Karpas-422 (cell line): ENCODE measurements around the gene NECAB3. TPM values are rescaled to one million over a fixed set of nuclear protein-coding genes. Genes with fewer than 3 reads are reported as not detected.
"Not testable (repeated sequence)": the region's sequence is repeated elsewhere in the genome, so short reads cannot be mapped to it uniquely, and the experiment has no call there.

Experiments used
- DNase-seq: peaks from one replicate; pipeline ENCODE4 v3.0.0-alpha.2; 2015
- H2AFZ ChIP-seq: fragments of 200-600 bp; sonication (generic); 2 replicates; pipeline ENCODE4 v1.6.1; 2014; ENCODE audit warnings: antibody characterized with exemption, low read length, mixed read lengths
- H3K27ac ChIP-seq: fragments of 200-600 bp; sonication (generic); 2 replicates; pipeline ENCODE4 v1.5.1; 2014; ENCODE audit warnings: mild to moderate bottlenecking, low read length, moderate library complexity
- H3K27me3 ChIP-seq: fragments of 200-600 bp; sonication (generic); 2 replicates; pipeline ENCODE4 v1.6.1; 2014; ENCODE audit warnings: low read length, mixed read lengths
- H3K36me3 ChIP-seq: fragments of 200-600 bp; sonication (generic); 2 replicates; pipeline ENCODE4 v1.6.1; 2014; ENCODE audit warnings: low read length, mixed read lengths; ENCODE audit not compliant: insufficient read depth
- H3K4me1 ChIP-seq: fragments of 200-600 bp; sonication (generic); 2 replicates; pipeline ENCODE4 v1.6.1; 2014; ENCODE audit warnings: mild to moderate bottlenecking, low read length, mixed read lengths
- H3K4me2 ChIP-seq: fragments of 200-600 bp; sonication (generic); 2 replicates; pipeline ENCODE4 v1.6.1; 2014; ENCODE audit warnings: low read length, low read depth, mild to moderate bottlenecking; ENCODE audit not compliant: poor library complexity, severe bottlenecking
- H3K4me3 ChIP-seq: fragments of 200-600 bp; sonication (generic); 2 replicates; pipeline ENCODE4 v1.5.1; 2014; ENCODE audit warnings: mild to moderate bottlenecking, antibody characterized with exemption, low read length, mixed read lengths
- H3K79me2 ChIP-seq: fragments of 200-600 bp; sonication (generic); 2 replicates; pipeline ENCODE4 v1.6.1; 2014; ENCODE audit warnings: mild to moderate bottlenecking, low read length, mixed read lengths
- H3K9ac ChIP-seq: fragments of 200-600 bp; sonication (generic); 2 replicates; pipeline ENCODE4 v1.6.0; 2014; ENCODE audit warnings: low read length
- H3K9me2 ChIP-seq: fragments of 200-600 bp; sonication (generic), shearing (Covaris generic); replicated peaks from 2 replicates; pipeline ENCODE4 v1.6.0; 2014; ENCODE audit warnings: mild to moderate bottlenecking, low read length, moderate library complexity; ENCODE audit not compliant: insufficient read depth
- H3K9me3 ChIP-seq: fragments of 300-700, 200-600 bp; sonication (generic); 2 replicates; pipeline ENCODE4 v1.6.1; 2014; ENCODE audit warnings: low read length, mixed read lengths
- H4K20me1 ChIP-seq: fragments of 200-600 bp; sonication (generic); 2 replicates; pipeline ENCODE4 v1.6.1; 2014; ENCODE audit warnings: mild to moderate bottlenecking, antibody characterized with exemption, low read length, low read depth; ENCODE audit not compliant: insufficient read depth
- total RNA-seq: library from RNA; depleted of rRNA; stranded (reverse); fragments of >200 nt; shearing (Covaris generic); gene quantifications from 2 replicates; pipeline ENCODE4 v1.2.3, GENCODE V29; 2014; ENCODE audit warnings: low replicate concordance

Gene NECAB3
- total RNA-seq, 1 experiment from 2014 or later = 38.2 TPM

DNA sequence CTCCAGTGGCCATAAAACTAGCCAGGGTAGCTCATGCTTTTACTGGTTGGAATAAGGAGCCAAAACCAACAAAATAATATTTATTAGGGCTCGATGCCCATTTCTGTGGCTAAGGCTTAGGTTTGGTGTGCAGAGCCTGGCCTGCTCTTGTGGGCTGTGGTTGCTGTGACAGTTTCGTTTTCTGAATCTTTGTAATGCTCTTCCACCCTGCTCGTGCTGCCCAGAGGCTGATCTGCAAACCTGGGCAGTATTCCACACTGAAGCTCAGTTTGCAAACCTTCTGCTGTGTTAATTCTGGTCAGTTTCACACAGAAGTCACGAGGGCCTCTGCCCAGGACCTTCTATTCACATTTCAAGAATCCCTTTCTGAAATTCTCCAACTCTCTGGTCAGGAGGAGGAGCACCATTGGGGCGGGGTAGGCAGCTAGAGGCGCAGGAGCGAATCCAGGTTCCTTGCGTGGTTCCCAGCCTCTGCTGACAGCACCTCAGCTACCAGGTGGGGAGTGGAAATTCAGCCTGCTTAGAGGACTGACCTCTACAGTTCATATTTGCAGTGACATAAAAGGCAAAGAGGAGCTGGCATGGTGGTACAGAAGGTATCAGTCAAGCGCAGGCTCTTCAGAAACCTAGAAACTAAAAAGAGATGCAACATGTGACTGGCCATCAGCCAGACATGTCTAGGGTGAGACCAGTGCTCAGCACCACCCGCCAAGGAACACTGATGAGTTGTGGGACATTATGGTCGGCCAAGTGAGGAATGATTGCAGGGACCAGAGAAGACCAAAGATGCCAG lies 26.4 kb downstream of the NECAB3 start:
- H4K20me1 ChIP-seq = no peaks in the 10 kb centered on the region
- peaks cover 26% of the 10 kb centered on the region; the same call in 1 of the 2 replicates for H3K36me3 ChIP-seq
- no peaks in the 10 kb centered on the region for H3K9me3 ChIP-seq
- H3K27me3 ChIP-seq = no peaks in the 10 kb centered on the region
- H3K4me1 ChIP-seq = peaks cover 8% of the 10 kb centered on the region
- H2AFZ ChIP-seq = no peak overlapping the region
- H3K9me2 ChIP-seq = no peaks in the 10 kb centered on the region
- no peak overlapping the region for H3K9ac ChIP-seq
- no peak overlapping the region for H3K4me2 ChIP-seq
- H3K4me3 ChIP-seq = no peak overlapping the region
- H3K79me2 ChIP-seq = no peaks in the 10 kb centered on the region
- no peak overlapping the region; the same call in 1 of the 2 replicates for H3K27ac ChIP-seq
- no peak for DNase-seq

DNA sequence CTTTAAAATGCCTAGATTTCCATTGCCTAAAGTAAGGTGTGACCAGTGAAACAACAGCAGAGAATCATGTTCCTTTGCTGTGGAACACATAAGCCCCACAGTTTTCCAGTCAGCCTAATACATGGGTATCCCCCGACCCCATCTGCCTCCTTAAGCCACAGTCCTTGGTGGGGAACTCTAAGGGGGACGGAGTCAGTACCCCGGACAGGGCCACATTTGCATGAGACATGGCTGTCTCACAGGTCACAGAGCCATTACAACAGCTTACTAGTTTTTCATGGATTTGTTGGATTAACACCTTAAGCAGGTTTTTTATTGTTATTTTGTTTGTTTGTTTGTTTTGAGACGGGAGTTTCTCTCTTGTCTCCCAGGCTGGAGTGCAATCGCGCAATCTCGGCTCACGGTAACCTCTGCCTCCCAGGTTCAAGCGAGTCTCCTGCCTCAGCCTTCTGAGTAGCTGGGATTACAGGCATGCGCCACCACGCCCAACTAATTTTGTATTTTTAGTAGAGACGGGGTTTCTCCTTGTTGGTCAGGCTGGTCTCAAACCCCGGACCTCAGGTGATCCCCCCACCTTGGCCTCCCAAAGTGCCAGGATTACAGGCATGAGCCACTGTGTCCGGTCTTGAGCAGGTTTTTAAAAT lies 27.1 kb downstream of the NECAB3 start:
- H3K27ac ChIP-seq, H3K9ac ChIP-seq, H3K4me3 ChIP-seq, H3K4me1 ChIP-seq, H2AFZ ChIP-seq, H4K20me1 ChIP-seq, H3K27me3 ChIP-seq, H3K79me2 ChIP-seq, H3K9me3 ChIP-seq, DNase-seq, H3K9me2 ChIP-seq, H3K4me2 ChIP-seq: not testable (repeated sequence)
- H3K36me3 ChIP-seq = peaks cover 26% of the 10 kb centered on the region; the same call in 1 of the 2 replicates

- H4K20me1 ChIP-seq = no peaks in the 10 kb centered on the region
- H3K4me2 ChIP-seq = no peak overlapping the region
- no peak overlapping the region for H3K27ac ChIP-seq
- no peaks in the 10 kb centered on the region for H3K9me3 ChIP-seq
- H3K4me3 ChIP-seq = no peak overlapping the region
- no peaks in the 10 kb centered on the region for H3K4me1 ChIP-seq
- no peaks in the 10 kb centered on the region for H3K79me2 ChIP-seq
- H3K9ac ChIP-seq = no peak overlapping the region
- H3K9me2 ChIP-seq = no peaks in the 10 kb centered on the region
- H3K36me3 ChIP-seq = peaks cover 28% of the 10 kb centered on the region; the same call in 1 of the 2 replicates
- no peaks in the 10 kb centered on the region for H3K27me3 ChIP-seq
- H2AFZ ChIP-seq = no peak overlapping the region
- no peak for DNase-seq
These were observed 28.0 kb downstream of the NECAB3 start for GRCh38 chr20:33646191-33646590.

- no peak overlapping the region for H2AFZ ChIP-seq
- no peaks in the 10 kb centered on the region for H3K27me3 ChIP-seq
- no peak overlapping the region for H3K27ac ChIP-seq
- no peak overlapping the region for H3K9ac ChIP-seq
- no peaks in the 10 kb centered on the region for H4K20me1 ChIP-seq
- no peaks in the 10 kb centered on the region for H3K4me1 ChIP-seq
- no peak for DNase-seq
- H3K4me2 ChIP-seq = no peak overlapping the region
- no peaks in the 10 kb centered on the region for H3K9me3 ChIP-seq
- no peaks in the 10 kb centered on the region for H3K79me2 ChIP-seq
- peaks cover 29% of the 10 kb centered on the region; the same call in 1 of the 2 replicates for H3K36me3 ChIP-seq
- H3K9me2 ChIP-seq = no peaks in the 10 kb centered on the region
- H3K4me3 ChIP-seq = no peak overlapping the region
These were observed 28.8 kb downstream of the NECAB3 start for GRCh38 chr20:33645396-33645795.

DNA sequence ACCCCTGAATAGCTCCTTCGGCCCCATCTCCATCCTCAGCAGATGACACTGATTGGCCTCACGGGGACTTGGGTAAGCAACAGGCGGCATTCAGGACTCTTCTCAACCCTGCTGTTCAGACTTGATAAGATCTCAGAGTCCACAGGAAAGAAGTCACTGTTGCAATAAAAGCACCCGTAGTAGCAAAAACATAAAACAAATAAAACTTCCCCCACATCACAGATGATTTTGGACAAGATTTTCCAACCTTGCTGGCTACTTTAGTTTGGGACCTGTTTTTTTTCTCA lies 29.2 kb downstream of the NECAB3 start:
- Histone ChIP-seq H4K20me1 (no peaks in the 10 kb centered on the region), H3K4me3 (no peak overlapping the region), H3K4me2 (no peak overlapping the region), H3K36me3 (peaks cover 33% of the 10 kb centered on the region; the same call in 1 of the 2 replicates), H2AFZ (no peak overlapping the region), H3K27ac (no peak overlapping the region), H3K27me3 (no peaks in the 10 kb centered on the region), H3K9ac (no peak overlapping the region), H3K9me3 (no peaks in the 10 kb centered on the region), H3K79me2 (no peaks in the 10 kb centered on the region), H3K9me2 (no peaks in the 10 kb centered on the region), H3K4me1 (no peaks in the 10 kb centered on the region)
- DNase-seq = no peak

DNA sequence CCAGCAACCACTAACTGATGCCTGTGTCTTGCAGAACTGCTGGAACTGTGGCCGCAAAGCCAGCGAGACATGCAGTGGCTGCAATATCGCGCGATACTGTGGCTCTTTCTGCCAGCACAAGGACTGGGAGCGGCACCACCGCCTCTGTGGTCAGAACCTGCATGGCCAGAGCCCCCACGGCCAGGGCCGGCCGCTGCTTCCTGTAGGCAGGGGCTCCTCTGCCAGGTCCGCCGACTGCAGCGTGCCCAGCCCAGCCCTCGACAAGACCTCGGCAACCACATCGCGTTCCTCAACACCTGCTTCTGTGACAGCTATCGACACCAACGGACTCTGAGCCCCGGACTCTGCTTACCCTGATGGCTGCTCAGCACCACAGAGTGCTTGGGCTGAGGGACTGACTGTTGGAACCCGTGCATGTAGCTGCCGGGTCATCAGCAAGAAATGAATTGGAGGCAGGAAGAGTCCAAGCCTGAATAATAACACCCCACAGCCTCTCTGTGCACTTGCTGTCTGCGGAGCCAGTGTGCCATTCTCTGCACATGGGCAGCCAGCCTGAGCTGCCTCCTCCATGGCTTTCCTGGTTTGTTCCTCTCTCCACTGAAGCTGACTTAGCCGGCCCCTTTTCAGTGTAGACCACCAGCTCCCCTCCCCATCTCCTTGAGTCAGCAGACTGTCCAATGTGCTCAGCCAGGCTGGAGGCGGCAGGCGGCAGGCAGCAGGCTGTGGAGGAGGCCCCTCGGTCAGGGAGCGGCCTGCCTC lies 29.7 kb downstream of the NECAB3 start:
- H3K36me3 ChIP-seq = peaks cover 39% of the 10 kb centered on the region; the same call in 1 of the 2 replicates
- no peak overlapping the region for H2AFZ ChIP-seq
- DNase-seq = no peak
- no peak overlapping the region for H3K9ac ChIP-seq
- no peaks in the 10 kb centered on the region for H4K20me1 ChIP-seq
- no peak overlapping the region for H3K4me3 ChIP-seq
- H3K79me2 ChIP-seq = no peaks in the 10 kb centered on the region
- no peaks in the 10 kb centered on the region for H3K9me3 ChIP-seq
- H3K27me3 ChIP-seq = no peaks in the 10 kb centered on the region
- H3K4me1 ChIP-seq = no peaks in the 10 kb centered on the region
- H3K4me2 ChIP-seq = no peak overlapping the region
- H3K27ac ChIP-seq = no peak overlapping the region
- H3K9me2 ChIP-seq = no peaks in the 10 kb centered on the region

GRCh38 chr20:33640287-33640686 lies 33.9 kb downstream of the NECAB3 start:
- H2AFZ ChIP-seq = no peak overlapping the region
- no peaks in the 10 kb centered on the region for H3K9me2 ChIP-seq
- H3K4me1 ChIP-seq = no peaks in the 10 kb centered on the region
- H3K9ac ChIP-seq = no peak overlapping the region
- no peaks in the 10 kb centered on the region for H4K20me1 ChIP-seq
- peaks cover 55% of the 10 kb centered on the region; the same call in 1 of the 2 replicates for H3K36me3 ChIP-seq
- H3K4me3 ChIP-seq = no peak overlapping the region
- no peak overlapping the region for H3K27ac ChIP-seq
- H3K79me2 ChIP-seq = no peaks in the 10 kb centered on the region
- DNase-seq = no peak
- no peak overlapping the region for H3K4me2 ChIP-seq
- H3K27me3 ChIP-seq = no peaks in the 10 kb centered on the region
- no peaks in the 10 kb centered on the region for H3K9me3 ChIP-seq

DNA sequence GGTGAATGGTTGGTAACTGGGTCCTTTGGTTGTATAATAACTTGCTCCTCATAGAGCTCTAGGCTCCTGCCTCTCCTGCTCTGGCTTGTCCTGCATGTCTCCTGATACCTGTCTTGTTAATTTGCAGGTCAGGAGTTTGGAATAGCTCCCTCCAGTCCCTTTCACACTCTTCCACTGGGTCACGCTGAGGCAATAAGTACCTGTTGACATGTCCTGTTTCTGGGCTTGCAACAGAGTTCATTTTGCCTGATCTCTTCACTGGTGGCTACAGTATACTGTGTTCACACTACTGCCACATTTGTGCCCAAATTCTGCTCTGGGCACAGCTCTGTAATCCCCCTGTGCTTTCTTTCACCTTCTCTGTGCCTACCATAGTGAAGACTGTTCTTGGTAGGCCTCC lies 37.5 kb downstream of the NECAB3 start:
- no peaks in the 10 kb centered on the region for H3K9me2 ChIP-seq
- no peak overlapping the region for H3K4me3 ChIP-seq
- no peaks in the 10 kb centered on the region for H3K9me3 ChIP-seq
- H3K27ac ChIP-seq = no peak overlapping the region
- no peak for DNase-seq
- no peak overlapping the region for H3K4me2 ChIP-seq
- no peaks in the 10 kb centered on the region for H3K4me1 ChIP-seq
- H3K9ac ChIP-seq = no peak overlapping the region
- H3K36me3 ChIP-seq = peaks cover 45% of the 10 kb centered on the region; the same call in 1 of the 2 replicates
- no peaks in the 10 kb centered on the region for H3K79me2 ChIP-seq
- H2AFZ ChIP-seq = no peak overlapping the region
- H4K20me1 ChIP-seq = no peaks in the 10 kb centered on the region
- no peaks in the 10 kb centered on the region for H3K27me3 ChIP-seq
